22Rv1 (cell line): Measurements from ENCODE around the gene FCRLB.

ENCODE experiments used
- H3K27ac ChIP-seq: fragments of 450-650 bp; 2 replicates; pipeline ENCODE4 v1.5.1; 2017
- CTCF ChIP-seq: fragments of 450-650 bp; IDR thresholded peaks from 2 replicates; pipeline ENCODE4 v1.5.1; 2017; ENCODE audit warnings: mild to moderate bottlenecking
- ZFX ChIP-seq: fragments of 450-650 bp; IDR thresholded peaks from 2 replicates; pipeline ENCODE4 v1.6.1; 2017; ENCODE audit warnings: antibody characterized with exemption, borderline replicate concordance

FCRLB gene

GRCh38 chr1:161730050-161730564 lies 8.8 kb downstream of the FCRLB start:
- TF ChIP-seq ZFX (no peak), CTCF (no peak)
- H3K27ac ChIP-seq: no peak overlapping the region

GRCh38 chr1:161731241-161731640 lies 9.9 kb downstream of the FCRLB start:
- H3K27ac ChIP-seq: no peak overlapping the region
- TF ChIP-seq CTCF (no peak), ZFX (no peak)

GRCh38 chr1:161731981-161732718 lies 10.8 kb downstream of the FCRLB start:
- TF ChIP-seq ZFX (no peak), CTCF (no peak)

GRCh38 chr1:161733526-161733925 lies 12.2 kb downstream of the FCRLB start:
- TF ChIP-seq CTCF (no peak), ZFX (no peak)
- H3K27ac ChIP-seq: no peak overlapping the region

More at GRCh38 chr1:161731981-161732718, 10.8 kb downstream of the FCRLB start:
- H3K27ac ChIP-seq: no peak overlapping the region

GRCh38 chr1:161735837-161736236 lies 14.5 kb downstream of the FCRLB start:
- no peak for TF ChIP-seq ZFX
- no peak for TF ChIP-seq CTCF

GRCh38 chr1:161736335-161736969 lies 15.1 kb downstream of the FCRLB start:
- no peak overlapping the region for H3K27ac ChIP-seq
- TF ChIP-seq ZFX: no peak
- TF ChIP-seq CTCF: no peak

More at GRCh38 chr1:161735837-161736236, 14.5 kb downstream of the FCRLB start:
- no peak overlapping the region for H3K27ac ChIP-seq

GRCh38 chr1:161737625-161738024 lies 16.3 kb downstream of the FCRLB start:
- no peak overlapping the region for H3K27ac ChIP-seq
- TF ChIP-seq ZFX (no peak), CTCF (no peak)
